Glomerular endothelial cell (primary cell): ENCODE results near the gene USF3. TPM values are rescaled to one million over a fixed set of nuclear protein-coding genes. Genes with fewer than 3 reads are reported as not detected.

Experiments used
- DNase-seq: peaks from one replicate; pipeline ENCODE4 v3.0.0-alpha.2; 2011; ENCODE audit warnings: low read depth, low spot score; ENCODE audit errors: extremely low read depth
- total RNA-seq: library from RNA; depleted of rRNA; stranded (reverse); fragments of >200 nt; gene quantifications from 2 replicates; pipeline ENCODE4 v1.2.3, GENCODE V29; 2015

USF3 gene
- total RNA-seq, 1 donor from 2014 or later, result 13.5 TPM

DNA sequence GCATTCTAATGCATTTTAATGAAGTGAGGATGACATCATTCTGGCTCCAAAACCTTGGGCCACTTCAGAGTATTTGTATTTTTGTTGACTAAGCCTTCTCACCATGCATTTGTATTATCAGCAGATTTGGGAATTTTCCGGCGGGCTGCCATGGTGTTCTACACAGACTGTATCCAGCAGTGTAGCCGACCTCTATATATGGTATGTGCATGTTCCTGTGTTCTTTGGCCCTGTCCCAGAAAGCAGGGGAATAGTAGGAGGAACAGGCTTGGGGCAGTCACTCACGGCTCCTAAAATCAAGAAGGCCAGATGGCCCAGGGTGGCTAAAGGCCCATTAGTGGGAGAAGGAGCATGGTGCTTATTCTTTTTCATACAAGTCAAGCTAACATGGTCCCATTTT is 80.5 kb downstream of the USF3 start:
- no peak for DNase-seq

DNA sequence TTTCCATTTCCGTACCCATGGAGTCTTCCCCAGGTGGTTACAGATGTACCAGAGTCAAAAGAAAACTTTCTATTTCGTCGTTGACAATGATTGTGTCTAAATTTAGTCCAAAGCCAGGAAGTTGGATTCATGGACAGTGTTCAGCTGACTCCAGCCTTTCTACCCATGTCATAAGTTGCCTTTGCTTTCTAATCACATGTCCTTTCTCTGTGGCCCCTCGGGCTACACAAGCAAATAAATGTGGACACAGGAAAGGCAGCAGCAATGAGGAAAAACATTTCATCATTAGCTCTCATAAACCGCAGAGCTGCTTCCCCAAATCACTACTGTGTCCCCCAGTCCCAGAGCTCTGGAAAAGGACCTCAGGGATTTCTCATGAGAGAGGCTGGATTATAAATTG is 82.0 kb downstream of the USF3 start:
- DNase-seq, result no peak

DNA sequence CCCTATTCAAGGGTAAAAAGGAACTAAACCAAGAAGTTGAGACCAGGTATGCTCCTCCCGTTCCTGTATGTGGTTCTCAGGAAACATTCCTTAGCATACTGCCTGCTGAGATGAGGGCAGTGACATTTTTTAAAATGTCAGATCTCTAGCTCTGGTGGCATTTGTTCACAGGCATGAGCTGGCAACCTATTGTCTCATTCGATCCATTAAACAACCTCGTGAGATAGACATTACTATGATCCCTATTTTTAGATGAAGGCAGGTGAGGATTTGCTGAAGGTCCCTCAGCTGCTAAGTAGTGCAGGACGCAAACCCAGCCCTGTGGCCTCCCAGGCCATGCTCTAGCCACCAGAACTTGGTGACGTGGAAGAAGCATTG is 89.2 kb downstream of the USF3 start:
- no peak for DNase-seq

GRCh38 chr3:113606539-113607218 is 89.8 kb downstream of the USF3 start:
- DNase-seq, result no peak

DNA sequence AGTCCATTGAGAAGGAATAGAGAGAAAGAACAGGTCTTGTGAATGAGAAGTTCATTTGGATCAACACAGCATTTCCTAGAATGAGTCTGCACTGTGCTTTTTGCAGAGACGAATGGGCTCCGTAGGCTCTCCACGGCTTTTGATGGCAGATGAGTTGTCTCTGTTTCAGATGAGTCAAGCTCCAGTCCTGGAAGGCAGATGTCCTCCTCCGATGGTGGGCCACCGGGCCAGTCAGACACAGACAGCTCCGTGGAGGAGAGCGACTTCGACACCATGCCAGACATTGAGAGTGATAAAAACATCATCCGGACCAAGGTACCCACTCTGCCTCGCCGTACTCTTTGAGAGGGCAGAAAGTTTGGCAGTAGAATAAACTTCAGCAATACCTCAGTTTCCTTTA is 93.6 kb downstream of the USF3 start:
- DNase-seq, result no peak

GRCh38 chr3:113602256-113602655 is 94.2 kb downstream of the USF3 start:
- DNase-seq, result no peak

DNA sequence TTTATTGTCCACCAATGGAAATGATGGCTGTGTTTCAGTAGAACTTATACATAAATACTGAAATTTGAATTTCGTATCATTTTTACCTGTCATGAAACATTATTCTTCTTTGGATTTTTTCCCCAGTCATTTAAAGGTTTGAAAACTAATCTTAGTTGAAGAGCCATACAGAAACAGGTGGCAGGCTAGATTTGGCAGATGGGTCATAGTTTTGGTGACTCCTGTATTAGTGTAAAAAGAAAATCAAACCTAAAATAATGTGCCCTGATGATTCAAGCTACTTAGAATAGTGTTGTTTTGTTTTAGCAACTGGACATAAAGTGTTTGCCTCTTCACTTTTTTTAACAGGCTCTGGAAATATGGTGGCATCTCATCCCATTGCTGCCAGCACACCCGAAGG is 95.2 kb downstream of the USF3 start:
- DNase-seq, result no peak

GRCh38 chr3:113600418-113601182 is 95.8 kb downstream of the USF3 start:
- DNase-seq, result no peak

Other genes with a start within 250 kb of the USF3 start
- 6.1 and 8.8 TPM in 2 replicates for gene SPICE1, start 181.5 kb downstream of the USF3 start, total RNA-seq
- gene SIDT1, start 164.1 kb downstream of the USF3 start, total RNA-seq, result 0.99 TPM in 1 of 2 replicates, not detected in the other
- gene NAA50, start 49.6 kb upstream of the USF3 start, total RNA-seq, result 121 and 122 TPM in 2 replicates
- 59.2 and 67.3 TPM in 2 replicates for gene ATP6V1A, start 50.4 kb upstream of the USF3 start, total RNA-seq
- gene GRAMD1C, start 142.1 kb upstream of the USF3 start, total RNA-seq, result 14.4 and 17.8 TPM in 2 replicates